ENCODE measurements around the gene KNDC1. TPM values are rescaled to one million over a fixed set of nuclear protein-coding genes. Genes with fewer than 3 reads are reported as not detected.

Gene KNDC1
- total and polyA plus RNA-seq, 10 of the 15 experiments (the other 5 are each of a cell fraction or from before 2014, with no cell fraction given) = 0.03 to 0.11 (median 0.05) TPM; not detected in 7

GRCh38 chr10:133247681-133248333 is 87.8 kb downstream of the KNDC1 start:
- no peak for FAIRE-seq
- in situ Hi-C loops (cut with MboI) (no loop called here), intact Hi-C loops (cut with micrococcal nuclease; ENCODE audit: unreplicated experiment) (no loop called here)
- SMC1A ChIA-PET (ENCODE audit: uncharacterized antibody, unreplicated experiment) = no interaction called here
- Histone ChIP-seq H3K79me2 (ENCODE audit: control insufficient read depth, insufficient read depth, low read length) (no peaks in the 10 kb centered on the region), H4K20me1 (ENCODE audit: control insufficient read depth, insufficient read depth) (no peaks in the 10 kb centered on the region; the same call in 1 of the 2 replicates), H3K4me2 (ENCODE audit: control insufficient read depth, insufficient read depth) (no peak overlapping the region), H3K27ac (ENCODE audit: control insufficient read depth, insufficient read depth) (no peak overlapping the region), H3K9me3 (replicated peaks; ENCODE audit: control insufficient read depth, insufficient read depth, low read length) (no peaks in the 10 kb centered on the region), H3K36me3 (ENCODE audit: control insufficient read depth in 2 of 2, insufficient read depth in 2 of 2, low read length in 1 of 2) (no peaks in the 10 kb centered on the region), H3K9ac (ENCODE audit: control insufficient read depth, insufficient read depth, low read length) (no peak overlapping the region), H3K4me1 (ENCODE audit: control insufficient read depth, insufficient read depth, low read length) (no peaks in the 10 kb centered on the region), H3K27me3 (replicated peaks in 1 of 2; ENCODE audit: control insufficient read depth in 2 of 2, insufficient read depth in 2 of 2, low read length in 1 of 2) (no peaks in the 10 kb centered on the region), H2AFZ (ENCODE audit: control insufficient read depth, low read depth, low read length) (no peak overlapping the region), H3K4me3 (no peak overlapping the region)
- ATAC-seq = no peak
- DNase-seq (ENCODE audit: low read depth, low spot score) = no peak
- CTCF ChIA-PET = no interaction called here
- RAD21 ChIA-PET (ENCODE audit: unreplicated experiment) = no interaction called here
- BruUV-seq (replicated peaks) = no TSS peak
- POLR2A ChIA-PET = no interaction called here
- 58% methylated on average over 25 of the region's 36 CpGs for WGBS (ENCODE audit: insufficient coverage, insufficient replicate concordance, low lambda C conversion rate, missing lambda C conversion rate)
- TF ChIP-seq MLLT1 (IDR thresholded peaks at IDR 0.05) (no peak), E4F1 (IDR thresholded peaks at IDR 0.05; ENCODE audit: borderline replicate concordance, partially characterized antibody) (no peak), ZNF622 (IDR thresholded peaks at IDR 0.05) (no peak), FOXM1 (IDR thresholded peaks at IDR 0.05; ENCODE audit: low read depth, low read length) (no peak), REST (IDR thresholded peaks at IDR 0.05; ENCODE audit: low read depth, low read length) (no peak), CBFB (IDR thresholded peaks at IDR 0.05; ENCODE audit: low read depth) (no peak), JUND (IDR thresholded peaks at IDR 0.05; ENCODE audit: low read depth, low read length) (no peak), IRF3 (IDR thresholded peaks at IDR 0.05) (no peak), SREBF2 (IDR thresholded peaks at IDR 0.05; ENCODE audit: low read length) (no peak), NKRF (conservative IDR thresholded peaks at IDR 0.05) (no peak), HSF1 (IDR thresholded peaks at IDR 0.05; ENCODE audit: low read depth, low read length) (no peak)
